A673 (cell line): ENCODE data around the gene C12orf56. TPM values are rescaled to one million over a fixed set of nuclear protein-coding genes. Genes with fewer than 3 reads are reported as not detected.
A peak's percentile ranks its signal among the peaks of the same experiment; 100 is the strongest.

Source experiments
- BruUV-seq: library from RNA; stranded (reverse); fragments of 400-500 nt; replicated peaks from 2 replicates; lab custom pipeline; 2021; lab: Mats Ljungman, UMichigan
- CTCF ChIA-PET: fragments of 300-600 bp; sonication (Branson Sonifier 250); formaldehyde crosslinking; loops from one replicate; lab custom pipeline; 2022; ENCODE audit warnings: antibody characterized with exemption; lab: Charles Lee
- POLR2A ChIA-PET: fragments of 300-600 bp; sonication (Branson Sonifier 250); formaldehyde crosslinking; loops from one replicate; lab custom pipeline; 2022; ENCODE audit warnings: antibody characterized with exemption; ENCODE audit not compliant: low non-redundant PET; lab: Charles Lee
- DNase-seq: peaks from one replicate; pipeline ENCODE4 v3.0.0-alpha.2; 2015; ENCODE audit warnings: low spot score
- H3K27ac ChIP-seq: fragments of 200-600 bp; sonication (generic); 2 replicates; pipeline ENCODE4 v1.5.1; 2016; ENCODE audit warnings: mixed run types, low read depth, mild to moderate bottlenecking, mixed read lengths, antibody characterized with exemption, low read length; ENCODE audit not compliant: poor library complexity, severe bottlenecking
- H3K27me3 ChIP-seq: fragments of 200-600 bp; sonication (generic); replicated peaks from 2 replicates; pipeline ENCODE4 v1.6.1; 2017; ENCODE audit warnings: mixed run types, low read depth, mild to moderate bottlenecking, mixed read lengths, antibody characterized with exemption, low read length; ENCODE audit not compliant: insufficient read depth, poor library complexity
- H3K36me3 ChIP-seq: fragments of 200-600 bp; sonication (generic); 2 replicates; pipeline ENCODE4 v1.6.1; 2016; ENCODE audit warnings: mixed run types, mild to moderate bottlenecking, mixed read lengths, antibody characterized with exemption, low read length; ENCODE audit not compliant: insufficient read depth, poor library complexity, severe bottlenecking
- H3K4me1 ChIP-seq: fragments of 200-600 bp; sonication (generic); 2 replicates; pipeline ENCODE4 v1.6.1; 2017; ENCODE audit warnings: mixed run types, mild to moderate bottlenecking, mixed read lengths, antibody characterized with exemption, low read length; ENCODE audit not compliant: insufficient read depth, poor library complexity, severe bottlenecking
- H3K4me3 ChIP-seq: fragments of 200-600 bp; sonication (generic); 2 replicates; pipeline ENCODE4 v1.5.1; 2016; ENCODE audit warnings: low read depth, mixed run types, mild to moderate bottlenecking, mixed read lengths, low read length; ENCODE audit not compliant: poor library complexity, severe bottlenecking
- H3K9me3 ChIP-seq: fragments of 200-600 bp; sonication (generic); 2 replicates; pipeline ENCODE4 v1.6.1; 2016; ENCODE audit warnings: mixed run types, low read depth, mild to moderate bottlenecking, mixed read lengths, antibody characterized with exemption, low read length; ENCODE audit not compliant: poor library complexity, severe bottlenecking
- CTCF ChIP-seq: fragments of 300-800, 200-600 bp; sonication (generic); conservative IDR thresholded peaks from 2 replicates; pipeline ENCODE4 v1.5.1; 2017; ENCODE audit warnings: low read depth, mild to moderate bottlenecking, antibody characterized with exemption, low read length, moderate library complexity, mixed read lengths
- EZH2 ChIP-seq: fragments of 200-600 bp; sonication (generic); IDR thresholded peaks from 2 replicates; pipeline ENCODE4 v1.6.1; 2017; ENCODE audit warnings: borderline replicate concordance, low read depth, mild to moderate bottlenecking, mixed read lengths, antibody characterized with exemption, low read length; ENCODE audit not compliant: poor library complexity, severe bottlenecking
- intact Hi-C: fragments of 100-400 bp; cut with micrococcal nuclease; formaldehyde crosslinking; loops from one replicate; pipeline ENCODE4 v1.10.0; 2022; ENCODE audit not compliant: unreplicated experiment
- total RNA-seq: library from RNA; stranded (reverse); gene quantifications from 2 replicates; pipeline ENCODE4 v1.2.3, GENCODE V29; 2021

C12orf56 gene
- total RNA-seq, 1 experiment from 2014 or later, result not detected

- H3K27me3 ChIP-seq, result no peaks in the 10 kb centered on the region
- no peak overlapping the region for H3K27ac ChIP-seq
- no peaks in the 10 kb centered on the region for H3K4me1 ChIP-seq
- no peaks in the 10 kb centered on the region for H3K9me3 ChIP-seq
- no peak for TF ChIP-seq CTCF
- TF ChIP-seq EZH2, result no peak
- BruUV-seq, result no TSS peak
- intact Hi-C loops, result no loop called here
- H3K4me3 ChIP-seq, result no peak overlapping the region
- H3K36me3 ChIP-seq, result no peaks in the 10 kb centered on the region
- ChIA-PET CTCF (no interaction called here), POLR2A (no interaction called here)
- DNase-seq, result no peak
Observed at GRCh38 chr12:64261813-64262212, 128.7 kb downstream of the C12orf56 start.

- no TSS peak for BruUV-seq
- POLR2A ChIA-PET, result no interaction called here
- H3K4me3 ChIP-seq, result no peak overlapping the region
Observed at GRCh38 chr12:64258576-64258975, 132.0 kb downstream of the C12orf56 start.

GRCh38 chr12:64256166-64256800 lies 134.3 kb downstream of the C12orf56 start:
- CTCF ChIA-PET, result interaction anchor here (3.1 kb wide), 1 partner anchor 417 kb away, joined by 16 read pairs; no protein-coding TSS in a partner anchor
- H3K27ac ChIP-seq, result no peak overlapping the region
- no TSS peak for BruUV-seq
- peak; percentile 79 for DNase-seq
- no peaks in the 10 kb centered on the region for H3K9me3 ChIP-seq
- TF ChIP-seq CTCF (peak; percentile 71), EZH2 (no peak)
- intact Hi-C loops, result loop anchor here (1.0 to 10.0 kb wide), 5 partner anchors 412 to 1151 kb away; partner anchors contain the start of gene SRGAP1
- H3K27me3 ChIP-seq, result no peaks in the 10 kb centered on the region
- H3K4me1 ChIP-seq, result no peaks in the 10 kb centered on the region
- H3K36me3 ChIP-seq, result no peaks in the 10 kb centered on the region
- no peak overlapping the region for H3K4me3 ChIP-seq
- POLR2A ChIA-PET, result no interaction called here

More at GRCh38 chr12:64258576-64258975, 132.0 kb downstream of the C12orf56 start:
- intact Hi-C loops, result loop anchor here (10.0 kb wide), 2 partner anchors 584 to 1154 kb away; no protein-coding TSS in a partner anchor
- H3K27me3 ChIP-seq, result no peaks in the 10 kb centered on the region
- no peak for DNase-seq
- H3K4me1 ChIP-seq, result no peaks in the 10 kb centered on the region
- TF ChIP-seq CTCF (no peak), EZH2 (no peak)
- CTCF ChIA-PET, result interaction anchor here (1.2 kb wide), 1 partner anchor 419 kb away, joined by 3 read pairs; no protein-coding TSS in a partner anchor
- H3K36me3 ChIP-seq, result no peaks in the 10 kb centered on the region
- no peak overlapping the region for H3K27ac ChIP-seq
- no peaks in the 10 kb centered on the region for H3K9me3 ChIP-seq
